Mesenchymal stem cell (in vitro differentiated cells and primary cell): Measurements from ENCODE around the gene SPOPL.

Experiments
- DNase-seq: peaks from one replicate; pipeline ENCODE4 v3.0.0-alpha.2; 2013
- H2AFZ ChIP-seq: one replicate; pipeline ENCODE4 v1.6.1; 2013; ENCODE audit warnings: low read depth, mild to moderate bottlenecking, control low read depth, inconsistent platforms, low read length, moderate library complexity
- H2AK5ac ChIP-seq: 2 replicates; pipeline ENCODE4 v1.6.1; 2013; ENCODE audit warnings: low read length, moderate library complexity, mild to moderate bottlenecking, inconsistent platforms; ENCODE audit not compliant: severe bottlenecking
- H2BK120ac ChIP-seq: one replicate; pipeline ENCODE4 v1.6.1; 2013; ENCODE audit warnings: low read depth, mild to moderate bottlenecking, inconsistent platforms, low read length, moderate library complexity
- H2BK12ac ChIP-seq, 2 experiments: one replicate each; pipeline ENCODE4 v1.6.1; 2013; ENCODE audit warnings: inconsistent platforms in 2 of 2, low read length in 2 of 2, mild to moderate bottlenecking in 2 of 2, moderate library complexity in 2 of 2, control low read depth in 1 of 2
- H2BK15ac ChIP-seq: one replicate; pipeline ENCODE4 v1.6.1; 2013; ENCODE audit warnings: mild to moderate bottlenecking, low read depth, inconsistent platforms; ENCODE audit not compliant: poor library complexity, severe bottlenecking
- H2BK5ac ChIP-seq: 2 replicates; pipeline ENCODE4 v1.6.1; 2013; ENCODE audit warnings: low read depth, mild to moderate bottlenecking, low read length, control low read depth, inconsistent platforms; ENCODE audit not compliant: poor library complexity, severe bottlenecking
- H3K14ac ChIP-seq, 2 experiments: one replicate each; pipeline ENCODE4 v1.6.1; 2013; ENCODE audit warnings: inconsistent platforms in 2 of 2, low read length in 2 of 2, control low read depth in 1 of 2, mild to moderate bottlenecking in 1 of 2, moderate library complexity in 1 of 2
- H3K18ac ChIP-seq, 2 experiments: one replicate each; pipeline ENCODE4 v1.6.1; 2013; ENCODE audit warnings: inconsistent platforms in 2 of 2, low read length in 2 of 2, control low read depth in 1 of 2, low read depth in 1 of 2, mild to moderate bottlenecking in 1 of 2
- H3K23ac ChIP-seq, 2 experiments: one replicate each; pipeline ENCODE4 v1.6.1; 2013; ENCODE audit warnings: inconsistent platforms in 2 of 2, low read length in 2 of 2, mild to moderate bottlenecking in 2 of 2, moderate library complexity in 2 of 2, control low read depth in 1 of 2
- H3K27ac ChIP-seq: 2 replicates; pipeline ENCODE4 v1.5.1; 2013; ENCODE audit warnings: mild to moderate bottlenecking, moderate library complexity, low read length, control low read depth, inconsistent platforms; ENCODE audit not compliant: poor library complexity, severe bottlenecking
- H3K27me3 ChIP-seq, 2 experiments: 2 replicates each; pipeline versions ENCODE4 v1.6.1 to v1.7.0; 2013; ENCODE audit warnings: low read length in 2 of 2, mild to moderate bottlenecking in 2 of 2, moderate library complexity in 2 of 2, control low read depth in 1 of 2, inconsistent platforms in 1 of 2; ENCODE audit not compliant: control insufficient read depth in 1 of 2, insufficient read depth in 1 of 2
- H3K36me3 ChIP-seq, 2 experiments: 2 replicates each; pipeline versions ENCODE4 v1.6.1 to v1.7.0; 2013; ENCODE audit warnings: low read length in 2 of 2, control low read depth in 1 of 2, inconsistent platforms in 1 of 2, low read depth in 1 of 2, mild to moderate bottlenecking in 1 of 2; ENCODE audit not compliant: insufficient read depth in 2 of 2, control insufficient read depth in 1 of 2
- H3K4ac ChIP-seq, 2 experiments: one replicate each; pipeline ENCODE4 v1.6.1; 2013; ENCODE audit warnings: inconsistent platforms in 2 of 2, low read length in 2 of 2, mild to moderate bottlenecking in 2 of 2, moderate library complexity in 2 of 2, control low read depth in 1 of 2, low read depth in 1 of 2
- H3K4me1 ChIP-seq: 2 replicates; pipeline ENCODE4 v1.6.1; 2013; ENCODE audit warnings: low read depth, low read length, control low read depth; ENCODE audit not compliant: control insufficient read depth, insufficient read depth
- H3K4me2 ChIP-seq: 2 replicates; pipeline ENCODE4 v1.6.1; 2013; ENCODE audit warnings: low read length, mild to moderate bottlenecking, inconsistent platforms; ENCODE audit not compliant: poor library complexity, severe bottlenecking
- H3K4me3 ChIP-seq, 2 experiments: 2 replicates each; pipeline versions ENCODE4 v1.5.1 to v1.7.0; 2013; ENCODE audit warnings: low read length in 2 of 2, mild to moderate bottlenecking in 2 of 2, control low read depth in 1 of 2, low read depth in 1 of 2; ENCODE audit not compliant: insufficient read depth in 1 of 2
- H3K79me1 ChIP-seq: replicated peaks from 2 replicates; pipeline ENCODE4 v1.6.1; 2013; ENCODE audit warnings: mild to moderate bottlenecking, control low read depth, low read length, inconsistent platforms; ENCODE audit not compliant: poor library complexity, severe bottlenecking
- H3K9ac ChIP-seq: 2 replicates; pipeline ENCODE4 v1.7.0; 2013; ENCODE audit warnings: mild to moderate bottlenecking, low read length, moderate library complexity
- H3K9me3 ChIP-seq: 2 replicates; pipeline ENCODE4 v1.7.0; 2013; ENCODE audit warnings: mild to moderate bottlenecking, low read length; ENCODE audit not compliant: control insufficient read depth
- H4K8ac ChIP-seq: one replicate; pipeline ENCODE4 v1.6.1; 2013; ENCODE audit warnings: inconsistent platforms, mild to moderate bottlenecking, low read length, moderate library complexity
- H4K91ac ChIP-seq: one replicate; pipeline ENCODE4 v1.6.1; 2013; ENCODE audit warnings: mild to moderate bottlenecking, low read length, inconsistent platforms
- WGBS: methylation state at CpG from one replicate; pipeline ENCODE4 v1.1.7; 2013; ENCODE audit warnings: mixed read lengths; 5-methylcytosine and 5-hydroxymethylcytosine counted together

Gene SPOPL

GRCh38 chr2:138497294-138497693, 4.3 kb upstream of the SPOPL start:
- H4K91ac ChIP-seq, result no peak overlapping the region
- H2BK5ac ChIP-seq, result no peak overlapping the region
- no peak overlapping the region for H2AFZ ChIP-seq
- H2BK15ac ChIP-seq, result no peak overlapping the region
- peaks cover 5% of the 10 kb centered on the region for H3K4me1 ChIP-seq
- H3K14ac ChIP-seq, result no peak overlapping the region
- no peaks in the 10 kb centered on the region for H3K27me3 ChIP-seq
- H3K9me3 ChIP-seq, result no peaks in the 10 kb centered on the region
- H3K79me1 ChIP-seq, result peaks cover 5% of the 10 kb centered on the region
- H3K4me3 ChIP-seq, result no peak overlapping the region
- H2BK120ac ChIP-seq, result no peak overlapping the region
- H3K18ac ChIP-seq, result no peak overlapping the region
- WGBS, result over 99% methylated on average over 4 of the region's 4 CpGs
- no peak overlapping the region for H3K4ac ChIP-seq
- DNase-seq, result no peak
- no peak overlapping the region for H3K27ac ChIP-seq
- no peak overlapping the region for H3K9ac ChIP-seq
- no peak overlapping the region for H3K4me2 ChIP-seq
- no peak overlapping the region for H4K8ac ChIP-seq
- H3K23ac ChIP-seq, result no peak overlapping the region
- H2AK5ac ChIP-seq, result no peak overlapping the region
- no peaks in the 10 kb centered on the region for H3K36me3 ChIP-seq
- H2BK12ac ChIP-seq, result no peak overlapping the region

- H2BK5ac ChIP-seq, result no peak overlapping the region
- H3K36me3 ChIP-seq, result no peaks in the 10 kb centered on the region
- H3K4me3 ChIP-seq, result no peak overlapping the region
- no peak overlapping the region for H3K9ac ChIP-seq
- no peak overlapping the region for H3K23ac ChIP-seq
- H2BK120ac ChIP-seq, result no peak overlapping the region
- H3K4me2 ChIP-seq, result no peak overlapping the region
- no peaks in the 10 kb centered on the region for H3K27me3 ChIP-seq
- DNase-seq, result no peak
- H3K4me1 ChIP-seq, result peaks cover 3% of the 10 kb centered on the region
- no peak overlapping the region for H2AK5ac ChIP-seq
- H3K18ac ChIP-seq, result no peak overlapping the region
- H3K4ac ChIP-seq, result no peak overlapping the region
- H3K79me1 ChIP-seq, result peaks cover 5% of the 10 kb centered on the region
- H3K14ac ChIP-seq, result no peak overlapping the region
- no peak overlapping the region for H4K91ac ChIP-seq
- no peaks in the 10 kb centered on the region for H3K9me3 ChIP-seq
- H2BK15ac ChIP-seq, result no peak overlapping the region
- no peak overlapping the region for H3K27ac ChIP-seq
- WGBS, result 95% methylated on average over 2 of the region's 4 CpGs
- no peak overlapping the region for H4K8ac ChIP-seq
- H2AFZ ChIP-seq, result no peak overlapping the region
- H2BK12ac ChIP-seq, result no peak overlapping the region
These were observed 1.9 kb upstream of the SPOPL start for GRCh38 chr2:138499684-138500083.

- peak overlapping the region; percentile 79 for H2BK5ac ChIP-seq
- no peak for DNase-seq
- H3K18ac ChIP-seq, result peak overlapping the region; percentile 50 to 95
- H2BK15ac ChIP-seq, result no peak overlapping the region
- peak overlapping the region; percentile 92 for H3K9ac ChIP-seq
- no peak overlapping the region for H3K14ac ChIP-seq
- no peaks in the 10 kb centered on the region for H3K9me3 ChIP-seq
- H3K23ac ChIP-seq, result no peak overlapping the region
- peak overlapping the region; percentile 93 for H4K8ac ChIP-seq
- H2AFZ ChIP-seq, result peak overlapping the region; percentile 93
- no peak overlapping the region for H2AK5ac ChIP-seq
- no peaks in the 10 kb centered on the region for H3K27me3 ChIP-seq
- WGBS, result 61% methylated on average over 20 of the region's 20 CpGs
- peak overlapping the region; percentile 93 to 100 for H3K4me3 ChIP-seq
- H3K36me3 ChIP-seq, result no peaks in the 10 kb centered on the region
- peaks cover 6% of the 10 kb centered on the region for H3K79me1 ChIP-seq
- H3K4me1 ChIP-seq, result peaks cover 3% of the 10 kb centered on the region
- H2BK12ac ChIP-seq, result no peak overlapping the region
- H3K4ac ChIP-seq, result peak overlapping the region; percentile 73 to 96
- H2BK120ac ChIP-seq, result peak overlapping the region; percentile 6
- H4K91ac ChIP-seq, result no peak overlapping the region
- peak overlapping the region; percentile 73 for H3K27ac ChIP-seq
- peak overlapping the region; percentile 38 for H3K4me2 ChIP-seq
These were observed 762 bp upstream of the SPOPL start for GRCh38 chr2:138500592-138501424.

GRCh38 chr2:138502255-138503086, 901 bp downstream of the SPOPL start:
- Histone ChIP-seq H3K27me3 (no peaks in the 10 kb centered on the region), H3K9me3 (no peaks in the 10 kb centered on the region), H3K4me2 (peak overlapping the region; percentile 80), H4K91ac (peak overlapping the region; percentile 82), H4K8ac (peak overlapping the region; percentile 89), H2BK120ac (peak overlapping the region; percentile 77), H3K14ac (peak overlapping the region in 1 of 2 experiments; percentile 18), H3K27ac (peak overlapping the region; percentile 20), H3K23ac (no peak overlapping the region), H3K9ac (peak overlapping the region; percentile 89), H2AK5ac (no peak overlapping the region), H2BK12ac (no peak overlapping the region), H3K18ac (peak overlapping the region; percentile 84 to 97), H2BK5ac (no peak overlapping the region), H3K4me3 (peak overlapping the region; percentile 92 to 100), H2AFZ (no peak overlapping the region), H3K36me3 (no peaks in the 10 kb centered on the region), H3K79me1 (peaks cover 10% of the 10 kb centered on the region), H3K4me1 (peaks cover 3% of the 10 kb centered on the region), H3K4ac (peak overlapping the region; percentile 24 to 81), H2BK15ac (peak overlapping the region; percentile 26)
- under 1% methylated on average over 22 of the region's 26 CpGs for WGBS
- DNase-seq, result peak; percentile 21
